ENCODE data around the gene LMNTD1.
"Not testable (repeated sequence)": the region's sequence is repeated elsewhere in the genome, so short reads cannot be mapped to it uniquely, and the experiment has no call there.

The LMNTD1 gene

GRCh38 chr12:25488956-25489870 lies 63.9 kb downstream of the LMNTD1 start:
- DNase-seq, result not testable (repeated sequence)

- DNase-seq, result no peak
Measured at GRCh38 chr12:25482625-25483024, 70.5 kb downstream of the LMNTD1 start.

- DNase-seq, result no peak
Measured at GRCh38 chr12:25480145-25480544, 72.9 kb downstream of the LMNTD1 start.

- DNase-seq, result no peak
Measured at GRCh38 chr12:25477217-25477616, 75.9 kb downstream of the LMNTD1 start.

GRCh38 chr12:25472453-25472852 lies 80.6 kb downstream of the LMNTD1 start:
- no peak for DNase-seq

- DNase-seq, result no peak
Measured at GRCh38 chr12:25469861-25470260, 83.2 kb downstream of the LMNTD1 start.

- DNase-seq, result no peak
Measured at GRCh38 chr12:25469368-25469767, 83.7 kb downstream of the LMNTD1 start.

GRCh38 chr12:25463521-25463920 lies 89.6 kb downstream of the LMNTD1 start:
- DNase-seq, result no peak

GRCh38 chr12:25463005-25463404 lies 90.1 kb downstream of the LMNTD1 start:
- DNase-seq, result no peak

- no peak for DNase-seq
Measured at GRCh38 chr12:25459541-25459951, 93.5 kb downstream of the LMNTD1 start.

- DNase-seq, result peak; percentile 88
Measured at GRCh38 chr12:25458047-25458552, 95.0 kb downstream of the LMNTD1 start.

- no peak for DNase-seq
Measured at GRCh38 chr12:25456474-25456873, 96.6 kb downstream of the LMNTD1 start.

- no peak for DNase-seq
Measured at GRCh38 chr12:25455696-25456095, 97.4 kb downstream of the LMNTD1 start.

GRCh38 chr12:25449007-25449406 lies 104.1 kb downstream of the LMNTD1 start:
- no peak for DNase-seq

GRCh38 chr12:25447046-25447445 lies 106.0 kb downstream of the LMNTD1 start:
- DNase-seq, result no peak

GRCh38 chr12:25438638-25439037 lies 114.4 kb downstream of the LMNTD1 start:
- no peak for DNase-seq

- peak; percentile 71 for DNase-seq
Measured at GRCh38 chr12:25436206-25437030, 116.7 kb downstream of the LMNTD1 start.

- no peak for DNase-seq
Measured at GRCh38 chr12:25435431-25435830, 117.7 kb downstream of the LMNTD1 start.

- no peak for DNase-seq
Measured at GRCh38 chr12:25434515-25434914, 118.6 kb downstream of the LMNTD1 start.

- DNase-seq, result peak; percentile 26
Measured at GRCh38 chr12:25433581-25434325, 119.3 kb downstream of the LMNTD1 start.

- DNase-seq, result no peak
Measured at GRCh38 chr12:25433024-25433423, 120.1 kb downstream of the LMNTD1 start.

- DNase-seq, result no peak
Measured at GRCh38 chr12:25427337-25428249, 125.5 kb downstream of the LMNTD1 start.
